ENCODE data around the gene APOB. TPM values are rescaled to one million over a fixed set of nuclear protein-coding genes. Genes with fewer than 3 reads are reported as not detected.

APOB gene
- total RNA-seq, 1 donor, result under 0.01 TPM

- DNase-seq (ENCODE audit: low read depth), result peak; percentile 55
- no peak overlapping the region for H3K4me3 ChIP-seq (ENCODE audit: low read depth, low read length)
- peak; percentile 90 for TF ChIP-seq CTCF (IDR thresholded peaks at IDR 0.05; ENCODE audit: insufficient read depth, low read depth, low read length)
Measured at GRCh38 chr2:20962939-20963557, 80.8 kb downstream of the APOB start.

GRCh38 chr2:20961858-20962257 is 82.0 kb downstream of the APOB start:
- TF ChIP-seq CTCF (IDR thresholded peaks at IDR 0.05; ENCODE audit: insufficient read depth, low read depth, low read length), result no peak
- H3K4me3 ChIP-seq (ENCODE audit: low read depth, low read length), result no peak overlapping the region
- no peak for DNase-seq (ENCODE audit: low read depth)

- no peak overlapping the region for H3K4me3 ChIP-seq (ENCODE audit: low read depth, low read length)
- no peak for DNase-seq (ENCODE audit: low read depth)
- no peak for TF ChIP-seq CTCF (IDR thresholded peaks at IDR 0.05; ENCODE audit: insufficient read depth, low read depth, low read length)
Measured at GRCh38 chr2:20960003-20960402, 83.9 kb downstream of the APOB start.

- no peak overlapping the region for H3K4me3 ChIP-seq (ENCODE audit: low read depth, low read length)
- TF ChIP-seq CTCF (IDR thresholded peaks at IDR 0.05; ENCODE audit: insufficient read depth, low read depth, low read length), result no peak
- DNase-seq (ENCODE audit: low read depth), result no peak
Measured at GRCh38 chr2:20959252-20959651, 84.6 kb downstream of the APOB start.

GRCh38 chr2:20957788-20958525 is 85.9 kb downstream of the APOB start:
- TF ChIP-seq CTCF (IDR thresholded peaks at IDR 0.05; ENCODE audit: insufficient read depth, low read depth, low read length), result no peak
- no peak for DNase-seq (ENCODE audit: low read depth)
- H3K4me3 ChIP-seq (ENCODE audit: low read depth, low read length), result no peak overlapping the region

- DNase-seq (ENCODE audit: low read depth), result no peak
- no peak for TF ChIP-seq CTCF (IDR thresholded peaks at IDR 0.05; ENCODE audit: insufficient read depth, low read depth, low read length)
- H3K4me3 ChIP-seq (ENCODE audit: low read depth, low read length), result no peak overlapping the region
Measured at GRCh38 chr2:20955277-20956026, 88.4 kb downstream of the APOB start.
